Activated CD4-positive, alpha-beta T cell treated with anti-CD3 and anti-CD28 coated beads for 36 hours (primary cell): ENCODE data around the gene DENND1C. TPM values are rescaled to one million over a fixed set of nuclear protein-coding genes. Genes with fewer than 3 reads are reported as not detected.

Experiments
- ATAC-seq: fragments of 200-7000 bp; cut with Tn5 transposase; one replicate; pipeline ENCODE4 v1.10.0; 2021; ENCODE audit warnings: mild to moderate bottlenecking, moderate library complexity
- CTCF ChIA-PET: fragments of 350-600 bp; sonication (Branson Sonifier 250); formaldehyde crosslinking; loops from one replicate; lab custom pipeline; 2021; ENCODE audit warnings: antibody characterized with exemption; lab: Charles Lee
- POLR2A ChIA-PET: fragments of 350-600 bp; sonication (Branson Sonifier 250); formaldehyde crosslinking; loops from one replicate; lab custom pipeline; 2021; ENCODE audit warnings: antibody characterized with exemption, inconsistent platforms; lab: Charles Lee
- DNase-seq: peaks from one replicate; pipeline ENCODE4 v3.0.0-alpha.2; 2020
- H3K27ac Mint-ChIP-seq: one replicate; pipeline ENCODE4 v1.8.0; 2021; ENCODE audit warnings: mixed read lengths
- H3K27me3 Mint-ChIP-seq: one replicate; pipeline ENCODE4 v1.8.0; 2021; ENCODE audit warnings: mixed read lengths
- H3K36me3 Mint-ChIP-seq: one replicate; pipeline ENCODE4 v1.8.0; 2021; ENCODE audit warnings: low read depth, mixed read lengths
- H3K4me1 Mint-ChIP-seq: one replicate; pipeline ENCODE4 v1.8.0; 2021; ENCODE audit warnings: mixed read lengths
- H3K4me3 Mint-ChIP-seq: one replicate; pipeline ENCODE4 v1.8.0; 2021; ENCODE audit warnings: mild to moderate bottlenecking, moderate library complexity, mixed read lengths
- H3K9me3 Mint-ChIP-seq: one replicate; pipeline ENCODE4 v1.8.0; 2021; ENCODE audit warnings: low read depth, mixed read lengths
- intact Hi-C, 2 experiments: fragments of 100-400 bp; cut with DNase I in 1 of 2; cut with micrococcal nuclease in 1 of 2; formaldehyde crosslinking; loops; one replicate each; pipeline versions ENCODE4 v1.14.2 to v1.15.1; 2022 to 2024; cut with DNase I, micrococcal nuclease
- total RNA-seq, 2 experiments: library from RNA; stranded (reverse); gene quantifications; one replicate each; pipeline ENCODE4 v1.2.3, GENCODE V29; 2021

DENND1C gene
- total RNA-seq, 2 experiments from 2014 or later, result 49.5 to 56.3 TPM

DNA sequence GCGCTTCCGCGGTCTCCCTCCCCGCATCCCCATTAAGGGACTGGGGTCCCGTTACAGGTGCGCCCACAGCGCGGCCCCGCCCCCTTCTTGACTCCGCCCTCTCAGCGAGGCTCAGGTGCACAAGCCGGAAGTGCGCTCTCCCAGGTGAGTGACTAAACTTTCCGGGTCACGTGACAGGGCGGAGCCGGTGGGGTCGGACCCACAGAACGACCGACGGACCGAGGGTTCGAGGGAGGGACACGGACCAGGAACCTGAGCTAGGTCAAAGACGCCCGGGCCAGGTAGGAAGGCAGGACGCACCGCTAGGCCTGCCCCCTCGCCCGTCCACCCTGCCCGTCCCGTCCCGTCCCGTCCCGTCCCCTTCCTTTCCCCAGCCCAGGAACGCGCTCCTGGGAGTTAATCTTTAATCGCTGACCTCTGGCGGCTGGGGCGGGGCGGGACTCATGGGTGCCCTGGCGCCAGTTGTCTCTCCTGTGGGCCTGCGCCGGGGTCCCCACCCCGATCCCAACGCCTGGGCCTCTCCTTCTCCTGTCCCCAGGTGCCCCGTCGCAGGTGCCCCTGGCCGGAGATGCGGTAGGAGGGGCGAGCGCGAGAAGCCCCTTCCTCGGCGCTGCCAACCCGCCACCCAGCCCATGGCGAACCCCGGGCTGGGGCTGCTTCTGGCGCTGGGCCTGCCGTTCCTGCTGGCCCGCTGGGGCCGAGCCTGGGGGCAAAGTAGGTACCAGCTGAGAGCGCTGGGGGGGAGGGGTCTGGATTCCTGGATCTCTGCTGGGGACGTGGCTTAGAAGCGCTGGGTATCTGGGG is 17.3 kb downstream of the DENND1C start, which contains the start of gene CRB3:
Gene CRB3, plus strand, starts transcription at position 202 of the 804 bp plus-strand sequence. Its CDS starts 431 bp downstream, at position 633.
- peaks cover 8% of the 10 kb centered on the region for H3K36me3 Mint-ChIP-seq
- H3K27ac Mint-ChIP-seq, result peak within 1 kb of the TSS; percentile 17
- CTCF ChIA-PET, result interaction anchor here (0.5 kb wide), 1 partner anchor 917 kb away, joined by 3 read pairs; no protein-coding TSS in a partner anchor
- DNase-seq, result peak; percentile 59
- no peaks in the 10 kb centered on the region for H3K27me3 Mint-ChIP-seq
- POLR2A ChIA-PET, result no interaction called here
- intact Hi-C loops, result loop anchor here (5.0 kb wide), 2 partner anchors 38 to 637 kb away; partner anchors contain the start of gene TUBB4A (in 1 of the 2)
- H3K4me1 Mint-ChIP-seq, result peaks cover 12% of the 10 kb centered on the region
- ATAC-seq, result no peak
- no peaks in the 10 kb centered on the region for H3K9me3 Mint-ChIP-seq
- H3K4me3 Mint-ChIP-seq, result peak within 1 kb of the TSS; percentile 41

DNA sequence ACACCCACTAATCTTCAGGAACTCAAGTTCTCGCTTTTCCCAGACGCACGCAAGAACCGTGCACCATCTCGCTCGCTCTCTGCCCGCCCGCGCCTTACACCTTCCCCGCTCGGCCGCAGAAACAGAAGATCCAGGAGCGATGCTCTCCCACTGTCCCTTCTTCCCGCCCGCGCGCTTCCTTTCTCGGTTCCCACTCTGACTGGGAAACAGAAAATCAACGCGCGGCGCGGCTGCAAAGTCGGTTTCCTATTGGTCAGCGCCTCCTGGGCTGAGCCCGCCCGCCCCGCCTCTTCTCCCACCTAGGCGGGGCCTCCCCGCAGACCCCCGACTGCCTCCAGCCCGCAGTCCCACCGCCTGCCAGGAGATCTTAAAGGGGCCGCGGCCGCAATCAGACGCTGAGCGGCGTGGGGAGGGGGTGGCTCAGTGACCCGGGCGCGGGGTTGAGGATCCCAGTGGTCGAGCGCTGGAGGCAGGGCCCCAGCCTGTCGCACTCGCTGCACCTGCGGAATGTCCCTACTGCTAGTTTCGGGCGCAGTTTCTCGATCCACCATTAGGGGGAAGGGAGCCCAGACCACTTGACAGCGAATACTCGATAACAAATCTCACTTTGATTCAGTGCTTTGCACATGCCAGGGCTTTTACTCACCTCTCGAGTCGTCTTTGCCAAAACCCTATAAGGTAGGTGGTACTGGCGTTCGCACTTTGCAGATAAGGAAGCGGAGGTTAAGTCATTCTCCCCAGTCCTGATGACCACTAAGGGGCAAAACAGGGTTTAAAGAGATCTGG is 21.3 kb downstream of the DENND1C start:
- ChIA-PET CTCF (no interaction called here), POLR2A (no interaction called here)
- H3K4me1 Mint-ChIP-seq, result peaks cover 18% of the 10 kb centered on the region
- peaks cover 6% of the 10 kb centered on the region for H3K9me3 Mint-ChIP-seq
- intact Hi-C loops, result loop anchor here (1.0 to 5.0 kb wide), 22 partner anchors 16 to 633 kb away; partner anchors contain the start of genes CLPP (in 1 of the 2), DENND1C (in 1 of the 2), GPR108 (in 1 of the 2) and GTF2F1 (in 1 of the 2)
- H3K27ac Mint-ChIP-seq, result peak overlapping the region; percentile 82
- H3K36me3 Mint-ChIP-seq, result peaks cover 14% of the 10 kb centered on the region
- H3K4me3 Mint-ChIP-seq, result peak overlapping the region; percentile 78
- peak; percentile 99 for DNase-seq
- H3K27me3 Mint-ChIP-seq, result no peaks in the 10 kb centered on the region
- ATAC-seq, result peak; percentile 83

DNA sequence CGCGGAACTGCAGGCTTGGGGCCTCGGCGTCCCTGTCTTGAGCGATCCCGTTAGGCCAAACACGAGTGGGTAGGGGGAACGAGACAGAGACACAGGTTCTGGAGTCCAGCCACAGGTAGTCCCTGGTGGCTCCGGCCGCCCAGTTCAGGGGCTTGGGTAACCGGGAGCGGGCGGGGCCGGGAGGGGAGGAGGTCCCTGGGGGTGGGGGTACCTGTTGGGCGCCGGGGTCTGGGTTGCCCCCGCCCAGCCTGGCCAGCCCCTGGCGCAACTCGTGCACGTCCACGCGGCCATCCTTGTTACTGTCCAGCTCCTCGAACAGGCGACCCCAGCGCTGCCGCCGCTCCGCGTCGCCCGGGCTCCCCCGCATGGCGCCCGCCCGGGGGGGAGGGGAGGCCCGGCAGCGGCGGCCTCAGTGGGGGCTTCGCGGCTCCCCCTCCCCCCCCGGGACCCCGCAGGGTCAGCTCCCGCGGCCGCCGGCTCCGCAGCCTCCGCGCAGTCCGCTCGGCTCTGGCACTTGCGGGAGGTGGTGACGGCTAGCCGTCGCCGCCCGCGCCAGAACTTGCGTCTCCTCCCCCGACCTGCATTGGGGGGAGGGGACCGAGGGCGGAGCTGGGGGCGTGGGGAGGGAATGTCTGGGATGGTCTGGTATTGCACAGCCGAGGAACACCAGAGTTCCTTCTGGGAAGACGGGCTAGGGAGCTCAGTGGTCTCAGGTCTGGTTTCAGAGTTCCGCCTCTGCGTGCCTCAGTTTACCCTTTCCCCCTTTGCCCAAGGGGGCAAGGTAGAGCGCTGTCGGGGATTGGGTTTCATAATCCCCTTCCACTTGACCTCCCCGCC is 22.1 kb downstream of the DENND1C start, which contains the start of gene SLC25A23:
Gene SLC25A23, minus strand, starts transcription at position 531 of the 837 bp plus-strand sequence. Its CDS starts 164 bp downstream, at position 367.
- ChIA-PET CTCF (interaction anchor here (0.9 kb wide), 1 partner anchor 241 kb away, joined by 4 read pairs; no protein-coding TSS in a partner anchor), POLR2A (no interaction called here)
- peak; percentile 25 for ATAC-seq
- DNase-seq, result peak; percentile 79
- intact Hi-C loops, result loop anchor here (1.0 to 5.0 kb wide), 22 partner anchors 17 to 632 kb away; partner anchors contain the start of genes CLPP (in 1 of the 2), DENND1C (in 1 of the 2), GPR108 (in 1 of the 2) and GTF2F1 (in 1 of the 2)
- Mint-ChIP-seq H3K4me3 (peak within 1 kb of the TSS; percentile 80), H3K9me3 (peaks cover 14% of the 10 kb centered on the region), H3K4me1 (peaks cover 13% of the 10 kb centered on the region), H3K36me3 (peaks cover 22% of the 10 kb centered on the region), H3K27me3 (no peaks in the 10 kb centered on the region), H3K27ac (peak within 1 kb of the TSS; percentile 83)

DNA sequence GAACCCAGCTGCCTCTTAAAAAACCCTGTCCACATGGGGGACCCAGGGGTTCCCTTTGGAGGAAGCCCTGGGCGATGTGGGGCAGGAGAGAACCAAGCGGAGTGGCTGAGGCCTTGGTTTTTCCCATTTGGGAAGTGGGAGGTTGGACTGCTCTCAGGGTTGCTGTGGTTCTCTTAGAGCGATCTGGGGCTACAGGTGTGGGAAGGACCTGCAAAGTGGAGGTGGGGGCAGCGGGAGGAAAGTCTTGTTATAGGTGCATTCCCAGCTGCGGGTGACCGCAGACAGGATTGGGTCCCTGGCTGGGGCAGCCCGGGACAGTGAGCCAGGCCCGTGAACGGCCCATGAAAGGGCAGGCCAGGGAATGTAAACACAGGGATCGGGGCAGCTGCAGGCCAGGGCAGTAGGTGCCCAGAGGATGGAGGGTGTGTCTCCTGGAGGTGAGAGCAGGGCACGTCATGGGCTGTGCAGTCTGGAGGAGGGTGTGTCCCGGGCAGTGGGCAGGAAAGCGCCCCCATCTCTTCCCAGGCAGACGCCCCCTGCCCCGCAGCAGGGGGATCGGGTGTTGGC is 22.8 kb downstream of the DENND1C start:
- intact Hi-C loops, result no loop called here
- ATAC-seq, result no peak
- DNase-seq, result no peak
- ChIA-PET POLR2A (no interaction called here), CTCF (interaction anchor here (0.9 kb wide), 1 partner anchor 240 kb away, joined by 4 read pairs; no protein-coding TSS in a partner anchor)
- Mint-ChIP-seq H3K9me3 (peaks cover 18% of the 10 kb centered on the region), H3K36me3 (peaks cover 29% of the 10 kb centered on the region), H3K4me1 (peaks cover 9% of the 10 kb centered on the region), H3K27me3 (no peaks in the 10 kb centered on the region), H3K4me3 (peak overlapping the region; percentile 80), H3K27ac (peak overlapping the region; percentile 83)

DNA sequence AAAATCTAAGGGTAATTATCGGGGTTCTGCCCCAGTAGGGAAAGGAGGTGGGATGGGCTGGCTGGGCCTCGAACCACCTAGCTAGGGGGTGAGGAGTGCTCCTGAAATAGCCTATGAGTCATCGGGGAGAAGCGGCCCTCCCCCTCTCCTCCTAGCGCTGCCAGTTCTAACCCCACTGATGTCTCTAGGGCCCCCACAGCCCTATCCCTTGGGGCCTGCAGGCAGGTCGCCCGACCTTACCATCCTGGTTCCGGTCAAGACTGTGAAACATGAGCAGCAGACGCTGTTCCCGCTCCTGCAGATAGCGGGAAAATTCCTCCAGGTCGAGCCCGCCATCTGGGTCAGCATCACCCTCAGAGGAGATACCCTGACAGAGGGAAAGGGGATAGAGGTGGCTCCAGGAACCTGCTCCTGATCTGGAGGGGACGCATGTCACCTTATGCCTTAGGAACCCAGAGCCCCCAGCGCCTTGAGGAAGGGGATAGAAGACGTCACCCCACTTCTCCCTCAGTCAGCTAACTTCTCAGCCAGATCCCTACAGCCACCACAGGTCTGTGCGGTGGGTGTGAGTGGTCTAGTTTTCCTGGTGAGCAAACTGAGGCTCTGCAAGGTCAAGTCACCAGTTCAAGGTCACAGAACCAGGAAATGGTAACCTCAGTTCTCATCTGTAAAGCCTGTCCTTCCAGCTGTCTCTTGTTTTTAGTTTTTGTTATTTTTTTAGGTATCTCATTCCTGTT is 23.5 kb downstream of the DENND1C start:
- Mint-ChIP-seq H3K9me3 (peaks cover 18% of the 10 kb centered on the region), H3K27me3 (no peaks in the 10 kb centered on the region), H3K4me3 (peak overlapping the region; percentile 80), H3K27ac (no peak overlapping the region), H3K4me1 (peaks cover 9% of the 10 kb centered on the region), H3K36me3 (peaks cover 32% of the 10 kb centered on the region)
- ChIA-PET CTCF (interaction anchor here (0.9 kb wide), 1 partner anchor 240 kb away, joined by 4 read pairs; no protein-coding TSS in a partner anchor), POLR2A (no interaction called here)
- no peak for DNase-seq
- no peak for ATAC-seq
- intact Hi-C loops, result no loop called here

DNA sequence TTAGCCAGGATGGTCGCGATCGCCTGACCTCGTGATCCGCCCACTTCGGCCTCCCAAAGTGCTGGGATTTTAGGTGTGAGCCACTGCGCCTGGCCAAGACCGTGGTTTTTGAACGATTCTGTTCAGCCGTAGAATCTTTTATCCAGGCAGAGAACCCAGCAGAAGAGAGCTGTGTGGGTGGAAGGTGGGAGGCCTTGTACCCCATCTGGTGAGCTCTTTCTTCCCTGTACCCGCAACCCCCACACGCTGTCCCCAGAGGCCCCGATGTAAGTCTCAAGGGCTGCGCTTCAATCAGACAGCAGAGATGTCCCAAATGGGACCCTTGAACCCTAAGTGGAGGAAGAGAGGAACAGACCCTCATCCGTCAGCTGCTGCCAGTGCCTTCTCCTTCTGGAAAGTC is 25.7 kb downstream of the DENND1C start:
- CTCF ChIA-PET, result no interaction called here

DNA sequence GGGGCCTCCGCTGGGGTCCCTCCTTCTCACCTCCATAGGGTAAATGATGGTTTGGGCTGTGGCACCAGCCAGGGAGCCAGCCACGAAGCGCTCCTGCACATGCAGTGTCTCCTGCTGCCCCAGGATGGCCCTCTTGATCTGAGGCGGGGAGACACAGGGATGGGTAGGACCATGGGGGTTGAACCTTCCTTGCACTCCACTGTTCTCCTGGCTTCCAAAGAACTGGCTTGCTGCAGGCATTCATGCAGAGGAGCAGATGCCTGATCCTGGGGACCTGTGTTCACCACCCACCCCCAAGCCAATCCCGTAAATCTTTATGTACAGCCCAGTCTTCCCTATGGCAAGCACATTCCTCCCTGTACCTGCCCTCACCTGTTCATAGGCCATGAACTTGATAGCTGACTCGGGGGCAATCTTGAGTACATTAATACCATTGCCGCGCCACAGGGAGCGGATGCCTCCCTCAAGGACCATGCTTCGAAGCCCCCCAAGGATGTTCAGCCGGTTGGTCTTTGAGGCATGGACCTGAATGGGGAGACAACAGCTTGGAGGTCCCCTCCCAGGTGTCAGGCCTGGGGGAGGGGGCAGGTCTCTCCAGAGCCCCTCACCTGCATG is 27.5 kb downstream of the DENND1C start:
- intact Hi-C loops, result no loop called here
- H3K27me3 Mint-ChIP-seq, result no peaks in the 10 kb centered on the region
- ChIA-PET CTCF (interaction anchor here (0.5 to 0.6 kb wide), 3 partner anchors 26 to 425 kb away, joined by 3 to 4 read pairs (median 3); no protein-coding TSS in a partner anchor), POLR2A (no interaction called here)
- H3K4me1 Mint-ChIP-seq, result peaks cover 6% of the 10 kb centered on the region
- no peak overlapping the region for H3K4me3 Mint-ChIP-seq
- H3K9me3 Mint-ChIP-seq, result peaks cover 18% of the 10 kb centered on the region
- H3K36me3 Mint-ChIP-seq, result peaks cover 43% of the 10 kb centered on the region
- ATAC-seq (no peak), DNase-seq (no peak)
- no peak overlapping the region for H3K27ac Mint-ChIP-seq

More for the DNA sequence above, 25.7 kb downstream of the DENND1C start:
- peaks cover 38% of the 10 kb centered on the region for H3K36me3 Mint-ChIP-seq
- ATAC-seq (no peak), DNase-seq (no peak)
- H3K27me3 Mint-ChIP-seq, result no peaks in the 10 kb centered on the region
- H3K27ac Mint-ChIP-seq, result no peak overlapping the region
- intact Hi-C loops, result no loop called here
- peaks cover 9% of the 10 kb centered on the region for H3K4me1 Mint-ChIP-seq
- peaks cover 18% of the 10 kb centered on the region for H3K9me3 Mint-ChIP-seq
- POLR2A ChIA-PET, result no interaction called here
- H3K4me3 Mint-ChIP-seq, result no peak overlapping the region

DNA sequence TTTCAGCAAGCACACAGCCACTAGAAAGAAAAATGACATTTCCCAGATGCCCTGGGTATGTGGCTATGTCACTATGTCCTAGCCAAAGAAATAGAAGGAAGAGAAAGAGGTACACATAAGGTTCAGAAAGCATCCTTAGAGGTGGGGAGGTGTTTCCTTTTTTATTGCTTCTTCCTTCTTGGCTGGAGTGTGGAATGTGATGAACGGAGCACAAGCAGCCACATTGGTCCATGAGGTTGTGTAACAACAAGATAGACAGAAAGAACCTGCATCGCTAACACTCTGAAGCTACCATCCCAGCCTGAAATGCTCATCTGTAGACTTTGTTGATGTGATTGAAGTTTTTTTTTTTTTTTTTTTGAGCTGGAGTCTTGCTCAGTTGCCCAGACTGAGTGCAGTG is 28.7 kb downstream of the DENND1C start:
- peaks cover 41% of the 10 kb centered on the region for H3K36me3 Mint-ChIP-seq
- no peak for DNase-seq
- ATAC-seq, result no peak
- CTCF ChIA-PET, result no interaction called here
- peaks cover 18% of the 10 kb centered on the region for H3K9me3 Mint-ChIP-seq
- intact Hi-C loops, result no loop called here
- no peaks in the 10 kb centered on the region for H3K27me3 Mint-ChIP-seq
- POLR2A ChIA-PET, result no interaction called here
- H3K27ac Mint-ChIP-seq, result no peak overlapping the region
- no peak overlapping the region for H3K4me3 Mint-ChIP-seq
- no peaks in the 10 kb centered on the region for H3K4me1 Mint-ChIP-seq

DNA sequence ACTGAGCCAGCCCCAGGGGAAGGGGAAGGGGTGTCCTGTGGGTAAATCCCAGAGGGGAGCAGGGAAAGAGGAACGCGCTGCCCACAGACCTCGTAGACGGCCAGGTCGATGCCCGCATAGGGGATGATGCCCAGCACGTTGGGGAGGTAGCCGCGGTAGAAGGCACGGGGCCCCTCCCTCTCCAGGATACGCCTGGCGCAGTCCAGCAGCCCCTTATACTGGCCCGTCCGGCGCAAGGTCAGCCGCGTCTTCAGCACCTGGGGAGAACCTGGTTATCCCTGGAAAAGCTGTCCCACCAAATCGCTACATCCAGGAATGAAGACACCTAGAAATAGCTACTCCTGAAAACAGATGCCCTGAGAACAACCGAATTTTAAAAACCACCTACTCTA is 29.4 kb downstream of the DENND1C start:
- Mint-ChIP-seq H3K4me3 (no peak overlapping the region), H3K27ac (no peak overlapping the region), H3K36me3 (peaks cover 41% of the 10 kb centered on the region), H3K27me3 (no peaks in the 10 kb centered on the region), H3K4me1 (no peaks in the 10 kb centered on the region), H3K9me3 (peaks cover 18% of the 10 kb centered on the region)
- DNase-seq, result no peak
- intact Hi-C loops, result no loop called here
- ATAC-seq, result no peak
- ChIA-PET CTCF (interaction anchor here (1.0 kb wide), 1 partner anchor 73 kb away, joined by 3 read pairs; no protein-coding TSS in a partner anchor), POLR2A (no interaction called here)
